Measurements from ENCODE around the gene GTF3C6. TPM values are rescaled to one million over a fixed set of nuclear protein-coding genes. Genes with fewer than 3 reads are reported as not detected.

The GTF3C6 gene
- total RNA-seq, 2 experiments from 2014 or later, result 84.6 to 123 TPM

Other genes starting within 250 kb of the GTF3C6 start
- gene CDK19, start 143.2 kb upstream of the GTF3C6 start, total RNA-seq, result 10 to 100 TPM; 27.8 to 29.4 TPM
- gene AMD1, start 83.9 kb upstream of the GTF3C6 start, total RNA-seq, result 10 to 100 TPM; 71.2 to 85.1 TPM
- 10 to 100 TPM; 26.4 to 32.6 TPM for gene RPF2, start 23.3 kb downstream of the GTF3C6 start, total RNA-seq
- 1 to 10 TPM; 2.4 to 4.8 TPM for gene SLC16A10, start 128.8 kb downstream of the GTF3C6 start, total RNA-seq

All from activated CD8-positive, alpha-beta memory T cell treated with anti-CD3 and anti-CD28 coated beads, Interleukin-2, amount 10 ng/mL, durations not matched to agents 7 days and 5 days (primary cell).